IMR-90 (cell line): ENCODE data around the gene VDAC1.
A peak's percentile ranks its signal among the peaks of the same experiment; 100 is the strongest.

ENCODE experiments used
- CEBPB ChIP-seq: IDR thresholded peaks from 2 replicates; pipeline ENCODE4 v1.6.1; 2012; ENCODE audit warnings: low read depth, low read length, improper control_type of control experiment
- MAZ ChIP-seq: IDR thresholded peaks from 2 replicates; pipeline ENCODE4 v1.6.1; 2012; ENCODE audit warnings: low read depth, mild to moderate bottlenecking, low read length, improper control_type of control experiment, moderate library complexity, borderline replicate concordance
- MXI1 ChIP-seq: IDR thresholded peaks from 2 replicates; pipeline ENCODE4 v1.6.1; 2012; ENCODE audit warnings: low read depth, mild to moderate bottlenecking, low read length, moderate library complexity, borderline replicate concordance
- NFE2L2 ChIP-seq: fragments of 150-350 bp; IDR thresholded peaks from 2 replicates; pipeline ENCODE4 v1.6.1; 2016; ENCODE audit warnings: low read depth, mild to moderate bottlenecking, low read length
- POLR2A ChIP-seq: IDR thresholded peaks from 2 replicates; pipeline ENCODE4 v1.6.1; 2012; ENCODE audit warnings: mild to moderate bottlenecking, low read depth, low read length
- RAD21 ChIP-seq: IDR thresholded peaks from 2 replicates; pipeline ENCODE4 v1.6.1; 2012; ENCODE audit warnings: low read length, improper control_type of control experiment
- TF ChIP-seq, protein P1 (sequence below): conservative IDR thresholded peaks from 2 replicates; pipeline ENCODE4 v1.5.1; 2012; ENCODE audit warnings: mild to moderate bottlenecking, low read depth, low read length, improper control_type of control experiment

DNA sequence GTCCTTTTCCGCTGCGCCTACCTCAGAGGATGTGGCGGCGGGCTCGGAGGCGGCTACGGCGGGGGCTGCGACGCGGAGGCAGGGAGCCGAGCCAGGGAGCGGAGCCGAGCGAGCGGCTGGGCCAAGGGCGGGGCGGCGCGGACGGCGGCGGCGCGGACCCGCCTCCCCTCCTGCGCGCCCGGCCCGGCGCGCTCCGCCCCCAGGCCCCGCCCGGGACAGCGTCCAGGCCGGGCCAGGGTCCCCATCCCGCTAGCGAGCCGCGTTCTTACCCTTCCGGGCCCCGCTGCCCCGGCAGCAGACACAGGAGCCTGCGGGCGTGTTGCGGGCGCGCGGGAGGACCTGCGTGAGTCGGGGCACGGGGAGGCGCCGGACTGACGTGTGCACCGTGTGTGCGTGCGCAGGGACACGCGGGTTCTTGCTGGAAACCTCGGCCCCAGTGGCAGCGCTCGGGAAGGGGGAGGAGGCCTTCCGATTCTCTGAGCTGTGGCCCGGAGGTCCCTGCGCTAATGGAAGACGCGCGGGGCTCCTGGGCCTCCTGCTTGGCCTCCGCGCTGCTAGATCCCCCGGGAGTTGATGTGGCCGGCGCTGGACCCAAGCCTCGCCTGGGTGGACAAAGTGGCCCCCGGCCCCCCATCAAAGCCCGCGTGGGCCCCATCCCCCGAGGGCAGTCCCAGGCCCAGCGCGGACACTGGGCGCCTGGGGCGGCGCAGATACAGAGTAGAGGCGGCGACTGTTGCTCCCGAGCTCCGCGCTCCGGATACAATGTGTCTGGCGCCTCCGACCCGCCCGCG, at the start of gene VDAC1:
- TF ChIP-seq, protein P1, sequence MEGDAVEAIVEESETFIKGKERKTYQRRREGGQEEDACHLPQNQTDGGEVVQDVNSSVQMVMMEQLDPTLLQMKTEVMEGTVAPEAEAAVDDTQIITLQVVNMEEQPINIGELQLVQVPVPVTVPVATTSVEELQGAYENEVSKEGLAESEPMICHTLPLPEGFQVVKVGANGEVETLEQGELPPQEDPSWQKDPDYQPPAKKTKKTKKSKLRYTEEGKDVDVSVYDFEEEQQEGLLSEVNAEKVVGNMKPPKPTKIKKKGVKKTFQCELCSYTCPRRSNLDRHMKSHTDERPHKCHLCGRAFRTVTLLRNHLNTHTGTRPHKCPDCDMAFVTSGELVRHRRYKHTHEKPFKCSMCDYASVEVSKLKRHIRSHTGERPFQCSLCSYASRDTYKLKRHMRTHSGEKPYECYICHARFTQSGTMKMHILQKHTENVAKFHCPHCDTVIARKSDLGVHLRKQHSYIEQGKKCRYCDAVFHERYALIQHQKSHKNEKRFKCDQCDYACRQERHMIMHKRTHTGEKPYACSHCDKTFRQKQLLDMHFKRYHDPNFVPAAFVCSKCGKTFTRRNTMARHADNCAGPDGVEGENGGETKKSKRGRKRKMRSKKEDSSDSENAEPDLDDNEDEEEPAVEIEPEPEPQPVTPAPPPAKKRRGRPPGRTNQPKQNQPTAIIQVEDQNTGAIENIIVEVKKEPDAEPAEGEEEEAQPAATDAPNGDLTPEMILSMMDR: no peak
- peak; percentile 57 for TF ChIP-seq POLR2A
- TF ChIP-seq RAD21: no peak
- peak; percentile 61; the same call in 1 of the 2 replicates for TF ChIP-seq MAZ
- no peak for TF ChIP-seq NFE2L2
- TF ChIP-seq MXI1: no peak; the same call in 1 of the 2 replicates
- no peak for TF ChIP-seq CEBPB
